Mesendoderm (in vitro differentiated cells): ENCODE measurements around the gene OSBPL8.

Source experiments
- DNase-seq: peaks from one replicate; pipeline ENCODE4 v3.0.0; 2013
- H2AK5ac ChIP-seq: 2 replicates; pipeline ENCODE4 v1.6.1; 2013; ENCODE audit warnings: low read length, inconsistent platforms
- H2BK120ac ChIP-seq: 2 replicates; pipeline ENCODE4 v1.6.1; 2013; ENCODE audit warnings: low read depth, mild to moderate bottlenecking, low read length, moderate library complexity, mixed read lengths
- H2BK15ac ChIP-seq: replicated peaks from 2 replicates; pipeline ENCODE4 v1.6.1; 2013; ENCODE audit warnings: low read depth, mild to moderate bottlenecking, moderate library complexity
- H2BK5ac ChIP-seq: 2 replicates; pipeline ENCODE4 v1.6.1; 2013; ENCODE audit warnings: low read length, inconsistent platforms
- H3K18ac ChIP-seq: 2 replicates; pipeline ENCODE4 v1.6.1; 2013; ENCODE audit warnings: mild to moderate bottlenecking, low read length, mixed read lengths
- H3K23ac ChIP-seq: one replicate; pipeline ENCODE4 v1.6.1; 2013; ENCODE audit warnings: low read length
- H3K27ac ChIP-seq: 2 replicates; pipeline ENCODE4 v1.5.1; 2013; ENCODE audit warnings: low read depth, mild to moderate bottlenecking, inconsistent platforms, low read length, moderate library complexity
- H3K27me3 ChIP-seq: 2 replicates; pipeline ENCODE4 v1.6.1; 2013; ENCODE audit warnings: low read length, control low read depth, mild to moderate bottlenecking, inconsistent platforms; ENCODE audit not compliant: insufficient read depth, poor library complexity
- H3K36me3 ChIP-seq: 2 replicates; pipeline ENCODE4 v1.6.1; 2013; ENCODE audit warnings: low read length, inconsistent platforms; ENCODE audit not compliant: control insufficient read depth, insufficient read depth
- H3K4ac ChIP-seq: one replicate; pipeline ENCODE4 v1.6.1; 2013; ENCODE audit warnings: low read depth, mild to moderate bottlenecking, low read length, moderate library complexity
- H3K4me1 ChIP-seq: 2 replicates; pipeline ENCODE4 v1.6.1; 2013; ENCODE audit warnings: low read depth, low read length, inconsistent platforms; ENCODE audit not compliant: control insufficient read depth
- H3K4me2 ChIP-seq: 2 replicates; pipeline ENCODE4 v1.6.1; 2013; ENCODE audit warnings: low read length
- H3K4me3 ChIP-seq: 2 replicates; pipeline ENCODE4 v1.5.1; 2013; ENCODE audit warnings: mild to moderate bottlenecking, low read length
- H3K56ac ChIP-seq: one replicate; pipeline ENCODE4 v1.6.1; 2013; ENCODE audit warnings: low read length
- H3K79me1 ChIP-seq: 2 replicates; pipeline ENCODE4 v1.6.1; 2013; ENCODE audit warnings: low read length, inconsistent platforms
- H3K79me2 ChIP-seq: 2 replicates; pipeline ENCODE4 v1.6.1; 2013; ENCODE audit warnings: mild to moderate bottlenecking, low read length; ENCODE audit not compliant: control insufficient read depth, insufficient read depth
- H3K9ac ChIP-seq: 2 replicates; pipeline ENCODE4 v1.6.1; 2013; ENCODE audit warnings: low read length, inconsistent platforms
- H4K5ac ChIP-seq: one replicate; pipeline ENCODE4 v1.6.1; 2013; ENCODE audit warnings: low read length
- H4K8ac ChIP-seq: one replicate; pipeline ENCODE4 v1.6.1; 2013; ENCODE audit warnings: low read depth, mild to moderate bottlenecking, control low read depth, low read length, moderate library complexity
- WGBS: extraction: QIAGEN DNeasy Blood & Tissue Kit; methylation state at CpG from one replicate; pipeline ENCODE4 v1.1.7; 2013; ENCODE audit warnings: low lambda C conversion rate, missing lambda C conversion rate; ENCODE audit not compliant: insufficient coverage; ENCODE audit errors: extremely low coverage; 5-methylcytosine and 5-hydroxymethylcytosine counted together

The OSBPL8 gene

GRCh38 chr12:76312315-76312714 lies 247.3 kb downstream of the OSBPL8 start:
- no peaks in the 10 kb centered on the region for H3K79me1 ChIP-seq
- no peak overlapping the region for H3K18ac ChIP-seq
- no peaks in the 10 kb centered on the region for H3K27me3 ChIP-seq
- H3K4me2 ChIP-seq = no peak overlapping the region
- H3K36me3 ChIP-seq = no peaks in the 10 kb centered on the region
- H3K4me3 ChIP-seq = no peak overlapping the region
- DNase-seq = peak; percentile 56
- no peak overlapping the region for H2BK15ac ChIP-seq
- no peak overlapping the region for H3K4ac ChIP-seq
- no peak overlapping the region for H2BK120ac ChIP-seq
- peaks cover 3% of the 10 kb centered on the region for H3K4me1 ChIP-seq
- no peak overlapping the region for H4K8ac ChIP-seq
- WGBS = no CpG with 5 or more reads among the region's 7 CpGs
- H2BK5ac ChIP-seq = no peak overlapping the region
- H4K5ac ChIP-seq = no peak overlapping the region
- no peak overlapping the region for H3K23ac ChIP-seq
- no peaks in the 10 kb centered on the region for H3K79me2 ChIP-seq
- H3K56ac ChIP-seq = no peak overlapping the region
- H2AK5ac ChIP-seq = no peak overlapping the region
- H3K27ac ChIP-seq = no peak overlapping the region
- no peak overlapping the region for H3K9ac ChIP-seq

GRCh38 chr12:76311796-76312195 lies 247.8 kb downstream of the OSBPL8 start:
- no peaks in the 10 kb centered on the region for H3K79me1 ChIP-seq
- DNase-seq = no peak
- no peaks in the 10 kb centered on the region for H3K27me3 ChIP-seq
- H3K79me2 ChIP-seq = no peaks in the 10 kb centered on the region
- H2AK5ac ChIP-seq = no peak overlapping the region
- no peak overlapping the region for H3K56ac ChIP-seq
- WGBS = no CpG with 5 or more reads among the region's 3 CpGs
- H2BK15ac ChIP-seq = no peak overlapping the region
- no peak overlapping the region for H3K4me2 ChIP-seq
- no peak overlapping the region for H3K18ac ChIP-seq
- no peak overlapping the region for H3K23ac ChIP-seq
- no peak overlapping the region for H2BK120ac ChIP-seq
- H4K8ac ChIP-seq = no peak overlapping the region
- H4K5ac ChIP-seq = no peak overlapping the region
- H3K9ac ChIP-seq = no peak overlapping the region
- no peak overlapping the region for H3K27ac ChIP-seq
- no peak overlapping the region for H3K4me3 ChIP-seq
- no peak overlapping the region for H2BK5ac ChIP-seq
- H3K4ac ChIP-seq = no peak overlapping the region
- peaks cover 3% of the 10 kb centered on the region for H3K4me1 ChIP-seq
- no peaks in the 10 kb centered on the region for H3K36me3 ChIP-seq

GRCh38 chr12:76310110-76310509 lies 249.5 kb downstream of the OSBPL8 start:
- no peak overlapping the region for H4K5ac ChIP-seq

GRCh38 chr12:76308866-76309265 lies 250.7 kb downstream of the OSBPL8 start:
- Histone ChIP-seq H3K79me1 (no peaks in the 10 kb centered on the region), H3K23ac (no peak overlapping the region), H2AK5ac (no peak overlapping the region), H2BK120ac (no peak overlapping the region), H3K4me2 (no peak overlapping the region), H3K4me1 (peaks cover 3% of the 10 kb centered on the region), H3K79me2 (no peaks in the 10 kb centered on the region), H3K4me3 (no peak overlapping the region), H3K27ac (no peak overlapping the region), H4K8ac (no peak overlapping the region), H2BK15ac (no peak overlapping the region), H4K5ac (no peak overlapping the region), H3K56ac (no peak overlapping the region), H3K18ac (no peak overlapping the region), H2BK5ac (no peak overlapping the region), H3K27me3 (no peaks in the 10 kb centered on the region), H3K9ac (no peak overlapping the region), H3K4ac (no peak overlapping the region), H3K36me3 (no peaks in the 10 kb centered on the region)
- no peak for DNase-seq
- no CpG with 5 or more reads among the region's 3 CpGs for WGBS

More at GRCh38 chr12:76310110-76310509, 249.5 kb downstream of the OSBPL8 start:
- Histone ChIP-seq H3K18ac (no peak overlapping the region), H3K36me3 (no peaks in the 10 kb centered on the region), H2AK5ac (no peak overlapping the region), H3K4me2 (no peak overlapping the region), H3K56ac (no peak overlapping the region), H2BK120ac (no peak overlapping the region), H3K79me2 (no peaks in the 10 kb centered on the region), H2BK5ac (no peak overlapping the region), H3K27me3 (no peaks in the 10 kb centered on the region), H3K4ac (no peak overlapping the region), H3K79me1 (no peaks in the 10 kb centered on the region), H3K9ac (no peak overlapping the region), H3K27ac (no peak overlapping the region), H3K23ac (no peak overlapping the region), H2BK15ac (no peak overlapping the region), H3K4me3 (no peak overlapping the region), H3K4me1 (peaks cover 3% of the 10 kb centered on the region), H4K8ac (no peak overlapping the region)
- DNase-seq = no peak

GRCh38 chr12:76307083-76307482 lies 252.5 kb downstream of the OSBPL8 start:
- H3K27ac ChIP-seq = no peak overlapping the region
- no peak overlapping the region for H2BK15ac ChIP-seq
- H2BK120ac ChIP-seq = no peak overlapping the region
- H3K4me1 ChIP-seq = peaks cover under 1% of the 10 kb centered on the region
- no peak overlapping the region for H3K23ac ChIP-seq
- H2AK5ac ChIP-seq = no peak overlapping the region
- DNase-seq = no peak
- WGBS = no CpG with 5 or more reads among the region's 1 CpG
- no peaks in the 10 kb centered on the region for H3K27me3 ChIP-seq
- no peaks in the 10 kb centered on the region for H3K79me1 ChIP-seq
- no peak overlapping the region for H3K18ac ChIP-seq
- no peak overlapping the region for H3K4me2 ChIP-seq
- no peaks in the 10 kb centered on the region for H3K36me3 ChIP-seq
- H3K4me3 ChIP-seq = no peak overlapping the region
- no peaks in the 10 kb centered on the region for H3K79me2 ChIP-seq
- H2BK5ac ChIP-seq = no peak overlapping the region
- H4K8ac ChIP-seq = no peak overlapping the region
- no peak overlapping the region for H4K5ac ChIP-seq
- H3K56ac ChIP-seq = no peak overlapping the region
- H3K9ac ChIP-seq = no peak overlapping the region
- no peak overlapping the region for H3K4ac ChIP-seq

GRCh38 chr12:76303989-76304460 lies 255.5 kb downstream of the OSBPL8 start:
- no CpG with 5 or more reads among the region's 6 CpGs for WGBS
- no peak overlapping the region for H2AK5ac ChIP-seq

More at GRCh38 chr12:76303989-76304460, 255.5 kb downstream of the OSBPL8 start:
- H3K18ac ChIP-seq = no peak overlapping the region
- H3K4me2 ChIP-seq = no peak overlapping the region
- H3K9ac ChIP-seq = no peak overlapping the region
- no peaks in the 10 kb centered on the region for H3K79me2 ChIP-seq
- H3K36me3 ChIP-seq = no peaks in the 10 kb centered on the region
- no peak overlapping the region for H3K4me3 ChIP-seq
- no peak overlapping the region for H4K5ac ChIP-seq
- DNase-seq = no peak
- no peak overlapping the region for H2BK120ac ChIP-seq
- H4K8ac ChIP-seq = no peak overlapping the region
- H3K23ac ChIP-seq = no peak overlapping the region
- H3K27ac ChIP-seq = no peak overlapping the region
- H2BK15ac ChIP-seq = no peak overlapping the region
- H3K56ac ChIP-seq = no peak overlapping the region
- H2BK5ac ChIP-seq = no peak overlapping the region
- H3K4me1 ChIP-seq = peaks cover 6% of the 10 kb centered on the region
- H3K4ac ChIP-seq = no peak overlapping the region
- no peaks in the 10 kb centered on the region for H3K27me3 ChIP-seq
- no peaks in the 10 kb centered on the region for H3K79me1 ChIP-seq
